Loucy (cell line): ENCODE results near the gene S100A14.

Experiments used
- H2AFZ ChIP-seq: fragments of 200-600 bp; sonication (generic); 2 replicates; pipeline ENCODE4 v1.6.0; 2016; ENCODE audit warnings: antibody characterized with exemption, mild to moderate bottlenecking, low read length, moderate library complexity
- H3F3A ChIP-seq: fragments of 200-600 bp; 2 replicates; pipeline ENCODE4 v1.6.0; 2016; ENCODE audit warnings: antibody characterized with exemption, low read depth, mild to moderate bottlenecking
- H3K27me3 ChIP-seq: fragments of 200-600 bp; sonication (generic); 2 replicates; pipeline ENCODE4 v1.6.1; 2014; ENCODE audit warnings: low read length, mild to moderate bottlenecking; ENCODE audit not compliant: insufficient read depth, poor library complexity, severe bottlenecking
- H3K36me3 ChIP-seq: fragments of 200-600 bp; sonication (generic); 2 replicates; pipeline ENCODE4 v1.6.1; 2016; ENCODE audit warnings: low read length; ENCODE audit not compliant: insufficient read depth
- H3K4me1 ChIP-seq: fragments of 200-600 bp; sonication (generic); 2 replicates; pipeline ENCODE4 v1.5.1; 2014; ENCODE audit warnings: low read length, mild to moderate bottlenecking; ENCODE audit not compliant: insufficient read depth, poor library complexity, severe bottlenecking
- H3K4me2 ChIP-seq: fragments of 200-600 bp; sonication (generic); 2 replicates; pipeline ENCODE4 v1.6.0; 2014; ENCODE audit warnings: antibody characterized with exemption, low read length, low read depth, mild to moderate bottlenecking; ENCODE audit not compliant: poor library complexity, severe bottlenecking
- H3K4me3 ChIP-seq: fragments of 200-600 bp; sonication (generic); 2 replicates; pipeline ENCODE4 v1.5.1; 2014; ENCODE audit warnings: low read length, mild to moderate bottlenecking, mixed read lengths; ENCODE audit not compliant: poor library complexity, severe bottlenecking
- H3K79me2 ChIP-seq: fragments of 200-600 bp; sonication (generic); 2 replicates; pipeline ENCODE4 v1.6.1; 2014; ENCODE audit warnings: low read length; ENCODE audit not compliant: insufficient read depth
- H3K9ac ChIP-seq: fragments of 200-600 bp; sonication (generic); 2 replicates; pipeline ENCODE4 v1.6.0; 2014; ENCODE audit warnings: mild to moderate bottlenecking, low read depth, low read length, moderate library complexity; ENCODE audit not compliant: poor library complexity, severe bottlenecking
- H3K9me2 ChIP-seq: fragments of 200-600 bp; sonication (generic); replicated peaks from 2 replicates; pipeline ENCODE4 v1.6.1; 2016; ENCODE audit warnings: low read depth, low read length, mixed read lengths
- H3K9me3 ChIP-seq: fragments of 200-600 bp; sonication (generic); 2 replicates; pipeline ENCODE4 v1.6.1; 2014; ENCODE audit warnings: mild to moderate bottlenecking, antibody characterized with exemption, low read length, low read depth; ENCODE audit not compliant: insufficient read depth
- H4K20me1 ChIP-seq: fragments of 200-600 bp; sonication (generic); 2 replicates; pipeline ENCODE4 v1.6.0; 2014; ENCODE audit warnings: antibody characterized with exemption, low read length, mild to moderate bottlenecking; ENCODE audit not compliant: insufficient read depth, poor library complexity, severe bottlenecking
- EZH2phosphoT487 ChIP-seq: fragments of 200-600 bp; IDR thresholded peaks from 2 replicates; pipeline ENCODE4 v1.6.1; 2018; ENCODE audit warnings: antibody characterized with exemption, mild to moderate bottlenecking, moderate library complexity, borderline replicate concordance
- TF ChIP-seq, protein P1 (sequence below): fragments of 200-600 bp; sonication (generic); conservative IDR thresholded peaks from 2 replicates; pipeline ENCODE4 v1.5.1; 2014; ENCODE audit warnings: mild to moderate bottlenecking, antibody characterized with exemption, low read length

The S100A14 gene

DNA sequence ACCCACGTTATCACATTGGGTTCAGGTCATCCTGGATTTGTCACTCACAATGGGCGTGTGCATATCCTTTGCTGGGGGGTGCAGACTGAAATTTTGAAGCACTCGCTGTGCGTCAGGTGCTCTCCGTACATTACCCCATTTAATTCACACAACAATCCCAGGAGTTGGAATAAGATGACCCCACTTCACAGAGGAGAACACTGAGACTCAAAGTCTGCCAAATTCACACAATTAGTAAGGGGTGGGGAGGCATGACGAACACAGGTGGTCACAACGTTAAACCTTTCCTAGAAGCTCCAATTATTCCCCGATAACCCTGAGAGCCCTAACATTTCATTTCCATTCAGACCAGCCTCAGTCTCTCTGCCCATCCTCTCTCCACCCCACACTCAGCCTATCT lies 46.7 kb downstream of the S100A14 start:
- H3K4me1 ChIP-seq: peaks cover 41% of the 10 kb centered on the region
- no peaks in the 10 kb centered on the region for H3K27me3 ChIP-seq
- H3K9me3 ChIP-seq: no peaks in the 10 kb centered on the region
- H3K4me2 ChIP-seq: no peak overlapping the region
- no peak overlapping the region for H2AFZ ChIP-seq
- no peaks in the 10 kb centered on the region for H3K36me3 ChIP-seq
- no peak overlapping the region for H3K4me3 ChIP-seq
- no peaks in the 10 kb centered on the region for H3F3A ChIP-seq
- H3K9me2 ChIP-seq: no peaks in the 10 kb centered on the region
- H3K79me2 ChIP-seq: no peaks in the 10 kb centered on the region
- no peaks in the 10 kb centered on the region for H4K20me1 ChIP-seq
- no peak for TF ChIP-seq EZH2phosphoT487
- TF ChIP-seq, protein P1, sequence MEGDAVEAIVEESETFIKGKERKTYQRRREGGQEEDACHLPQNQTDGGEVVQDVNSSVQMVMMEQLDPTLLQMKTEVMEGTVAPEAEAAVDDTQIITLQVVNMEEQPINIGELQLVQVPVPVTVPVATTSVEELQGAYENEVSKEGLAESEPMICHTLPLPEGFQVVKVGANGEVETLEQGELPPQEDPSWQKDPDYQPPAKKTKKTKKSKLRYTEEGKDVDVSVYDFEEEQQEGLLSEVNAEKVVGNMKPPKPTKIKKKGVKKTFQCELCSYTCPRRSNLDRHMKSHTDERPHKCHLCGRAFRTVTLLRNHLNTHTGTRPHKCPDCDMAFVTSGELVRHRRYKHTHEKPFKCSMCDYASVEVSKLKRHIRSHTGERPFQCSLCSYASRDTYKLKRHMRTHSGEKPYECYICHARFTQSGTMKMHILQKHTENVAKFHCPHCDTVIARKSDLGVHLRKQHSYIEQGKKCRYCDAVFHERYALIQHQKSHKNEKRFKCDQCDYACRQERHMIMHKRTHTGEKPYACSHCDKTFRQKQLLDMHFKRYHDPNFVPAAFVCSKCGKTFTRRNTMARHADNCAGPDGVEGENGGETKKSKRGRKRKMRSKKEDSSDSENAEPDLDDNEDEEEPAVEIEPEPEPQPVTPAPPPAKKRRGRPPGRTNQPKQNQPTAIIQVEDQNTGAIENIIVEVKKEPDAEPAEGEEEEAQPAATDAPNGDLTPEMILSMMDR: no peak
- no peak overlapping the region for H3K9ac ChIP-seq

DNA sequence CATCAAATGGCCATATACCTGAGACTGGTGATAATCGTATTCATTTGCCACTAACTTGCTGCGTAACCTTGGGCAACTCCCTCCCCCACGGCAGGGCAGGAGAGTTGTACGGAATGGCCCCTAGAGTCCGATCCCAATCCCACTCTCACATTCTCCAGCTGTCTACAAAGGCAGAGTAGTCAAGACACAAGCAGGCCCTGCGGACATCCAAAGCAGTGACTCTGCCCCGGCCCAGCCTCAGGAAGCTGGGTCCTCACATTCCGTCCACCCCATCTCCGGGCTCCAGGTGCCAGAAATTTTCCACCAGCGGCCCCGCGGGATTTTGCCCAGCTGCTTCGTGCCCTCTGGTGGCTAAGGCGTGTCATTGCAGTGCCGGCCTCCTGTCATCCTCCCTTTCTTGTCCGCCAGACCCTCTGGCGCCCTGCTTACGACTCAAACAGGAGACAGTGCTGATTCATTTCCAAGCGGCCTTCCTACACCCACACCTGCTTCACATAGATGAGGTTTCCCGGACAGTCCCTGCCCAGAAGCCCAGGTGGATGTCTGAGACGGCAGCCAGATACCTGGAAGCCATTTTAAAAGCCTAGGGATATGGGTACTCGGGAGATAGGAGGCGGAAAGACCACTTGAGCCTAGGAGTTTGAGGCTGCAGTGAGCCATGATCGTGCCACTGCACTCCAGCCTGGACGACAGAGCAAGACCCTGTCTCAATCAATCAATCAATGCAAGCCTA lies 47.6 kb downstream of the S100A14 start:
- TF ChIP-seq, protein P1: peak; percentile 99
- no peak for TF ChIP-seq EZH2phosphoT487
- H3K4me3 ChIP-seq: no peak overlapping the region
- H3K4me2 ChIP-seq: peak overlapping the region; percentile 60
- no peaks in the 10 kb centered on the region for H3K36me3 ChIP-seq
- H3K4me1 ChIP-seq: peaks cover 41% of the 10 kb centered on the region
- H2AFZ ChIP-seq: peak overlapping the region; percentile 89
- H3K9me3 ChIP-seq: no peaks in the 10 kb centered on the region
- H3F3A ChIP-seq: no peaks in the 10 kb centered on the region
- no peaks in the 10 kb centered on the region for H3K27me3 ChIP-seq
- H3K9ac ChIP-seq: peak overlapping the region; percentile 46
- H3K9me2 ChIP-seq: no peaks in the 10 kb centered on the region
- no peaks in the 10 kb centered on the region for H3K79me2 ChIP-seq
- H4K20me1 ChIP-seq: no peaks in the 10 kb centered on the region

DNA sequence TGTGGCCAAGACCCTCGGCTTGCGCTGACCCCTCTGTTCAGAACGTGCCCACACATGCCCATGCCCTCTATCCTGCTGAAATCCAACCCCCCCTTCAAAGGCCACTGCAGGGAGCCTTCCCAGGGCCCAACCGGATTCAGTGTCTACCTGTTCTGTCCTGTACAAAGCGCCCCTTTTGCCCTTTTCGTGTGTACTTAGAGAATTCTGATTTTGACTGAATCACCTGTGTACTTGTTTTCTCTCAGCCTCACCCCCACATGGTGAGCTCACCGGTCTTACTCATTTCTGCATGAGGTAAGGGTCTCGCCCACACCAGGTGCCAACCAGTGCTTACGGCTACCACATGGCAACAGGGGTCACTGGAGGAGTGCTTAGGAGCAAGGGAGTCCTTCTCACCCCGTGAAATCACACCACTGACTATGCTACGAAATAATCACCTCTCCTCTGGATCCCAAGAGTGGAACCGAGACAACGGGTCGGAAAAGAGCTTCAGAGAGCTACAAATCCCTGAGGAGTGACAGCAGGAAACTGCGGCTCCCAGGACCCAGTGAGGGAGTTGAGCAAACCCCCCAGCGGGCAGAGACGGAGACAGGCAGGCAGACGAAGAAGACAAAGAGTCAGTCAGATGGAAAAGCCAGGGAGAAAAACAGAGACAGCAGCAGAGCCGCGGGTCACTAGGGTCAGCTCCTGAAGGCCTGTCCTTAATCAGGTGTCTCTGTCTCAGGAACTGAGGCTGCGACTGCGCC lies 48.3 kb downstream of the S100A14 start:
- H3K27me3 ChIP-seq: no peaks in the 10 kb centered on the region
- H3F3A ChIP-seq: no peaks in the 10 kb centered on the region
- H3K4me3 ChIP-seq: no peak overlapping the region
- H3K36me3 ChIP-seq: no peaks in the 10 kb centered on the region
- no peaks in the 10 kb centered on the region for H4K20me1 ChIP-seq
- peak overlapping the region; percentile 60 for H3K4me2 ChIP-seq
- no peaks in the 10 kb centered on the region for H3K9me3 ChIP-seq
- H3K9ac ChIP-seq: peak overlapping the region; percentile 42
- no peaks in the 10 kb centered on the region for H3K79me2 ChIP-seq
- no peak for TF ChIP-seq EZH2phosphoT487
- TF ChIP-seq, protein P1: no peak
- no peaks in the 10 kb centered on the region for H3K9me2 ChIP-seq
- H3K4me1 ChIP-seq: peaks cover 35% of the 10 kb centered on the region
- H2AFZ ChIP-seq: peak overlapping the region; percentile 89
